Parathyroid adenoma (tissue), 2 donors: Measurements from ENCODE around the gene CRB3.

Source experiments
- H2AFZ ChIP-seq: fragments of 300-600 bp; sonication (generic); one replicate; pipeline ENCODE4 v1.7.0; 2017; ENCODE audit warnings: antibody characterized with exemption, mild to moderate bottlenecking
- H3K27ac ChIP-seq: fragments of 300-600 bp; sonication (generic); one replicate; pipeline ENCODE4 v1.7.0; 2017
- H3K27me3 ChIP-seq: fragments of 300-600 bp; sonication (generic); one replicate; pipeline ENCODE4 v1.7.0; 2017; ENCODE audit warnings: low read length; ENCODE audit not compliant: control insufficient read depth, insufficient read depth
- H3K36me3 ChIP-seq: fragments of 300-600 bp; sonication (generic); one replicate; pipeline ENCODE4 v1.7.0; 2017; ENCODE audit warnings: low read length; ENCODE audit not compliant: control insufficient read depth, insufficient read depth
- H3K4me1 ChIP-seq: fragments of 300-600 bp; sonication (generic); one replicate; pipeline ENCODE4 v1.7.0; 2017; ENCODE audit warnings: control low read depth
- H3K4me2 ChIP-seq: fragments of 300-600 bp; sonication (generic); one replicate; pipeline ENCODE4 v1.7.0; 2017; ENCODE audit warnings: low read length
- H3K4me3 ChIP-seq: fragments of 300-600 bp; sonication (generic); one replicate; pipeline ENCODE4 v1.7.0; 2017; ENCODE audit warnings: low read depth, low read length
- H3K79me2 ChIP-seq: fragments of 300-600 bp; sonication (generic); one replicate; pipeline ENCODE4 v1.7.0; 2017; ENCODE audit warnings: control low read depth
- H3K9ac ChIP-seq: fragments of 300-600 bp; sonication (generic); one replicate; pipeline ENCODE4 v1.7.0; 2017; ENCODE audit warnings: mild to moderate bottlenecking
- H3K9me3 ChIP-seq: fragments of 300-600 bp; sonication (generic); one replicate; pipeline ENCODE4 v1.7.0; 2017; ENCODE audit warnings: low read length; ENCODE audit not compliant: control insufficient read depth
- CTCF ChIP-seq: fragments of 300-600 bp; sonication (generic); IDR thresholded peaks from one replicate; pipeline ENCODE4 v1.7.0; 2017; ENCODE audit warnings: antibody characterized with exemption, mild to moderate bottlenecking
- donor health status: primary hyperparathyroidism.

Gene CRB3

GRCh38 chr19:6498294-6499036 lies 34.4 kb downstream of the CRB3 start:
- Histone ChIP-seq H3K9me3 (no peaks in the 10 kb centered on the region), H3K27me3 (no peaks in the 10 kb centered on the region), H3K4me2 (no peak overlapping the region), H3K4me1 (no peaks in the 10 kb centered on the region), H3K36me3 (no peaks in the 10 kb centered on the region), H3K27ac (no peak overlapping the region), H3K4me3 (no peak overlapping the region), H2AFZ (no peak overlapping the region), H3K79me2 (no peaks in the 10 kb centered on the region), H3K9ac (no peak overlapping the region)
- no peak for TF ChIP-seq CTCF

DNA sequence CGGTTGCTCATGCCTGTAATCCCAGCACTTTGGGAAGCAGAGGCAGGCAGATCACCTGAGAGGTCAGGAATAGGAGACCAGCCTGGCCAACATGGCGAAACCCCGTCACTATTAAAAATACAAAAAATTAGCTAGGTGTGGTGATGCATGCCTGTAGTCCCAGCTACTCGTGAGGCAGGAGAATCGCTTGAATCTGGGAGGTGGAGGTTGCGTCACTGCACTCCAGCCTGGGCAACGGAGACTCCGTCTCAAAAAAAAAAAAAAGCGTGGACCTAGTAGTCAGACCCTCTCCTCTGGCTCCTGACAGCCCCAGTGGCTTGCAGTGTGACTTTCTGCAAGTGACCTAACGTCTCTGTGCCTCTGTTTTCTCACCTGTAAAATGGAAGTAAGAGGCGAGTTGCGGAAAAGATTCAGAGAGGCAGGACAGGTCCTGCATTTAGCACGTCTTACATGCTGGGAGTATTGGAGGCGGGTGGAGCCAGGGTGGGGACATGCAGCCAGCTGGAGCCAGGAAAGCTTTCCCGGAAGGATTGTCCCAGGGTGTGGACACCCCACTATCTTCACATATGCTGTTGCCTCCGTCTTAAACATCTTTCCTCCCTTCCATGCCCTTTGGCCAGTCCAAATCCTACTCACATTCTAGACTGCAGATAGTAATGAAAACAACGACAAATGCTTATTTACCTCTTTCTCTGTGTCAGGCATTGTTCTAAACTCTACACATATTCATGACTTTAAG lies 35.1 kb downstream of the CRB3 start:
- Histone ChIP-seq H3K27me3 (no peaks in the 10 kb centered on the region), H3K4me1 (no peaks in the 10 kb centered on the region), H3K27ac (no peak overlapping the region), H3K79me2 (no peaks in the 10 kb centered on the region), H3K9ac (no peak overlapping the region), H3K9me3 (no peaks in the 10 kb centered on the region), H3K4me2 (no peak overlapping the region), H3K4me3 (no peak overlapping the region), H2AFZ (no peak overlapping the region), H3K36me3 (no peaks in the 10 kb centered on the region)
- TF ChIP-seq CTCF = no peak

DNA sequence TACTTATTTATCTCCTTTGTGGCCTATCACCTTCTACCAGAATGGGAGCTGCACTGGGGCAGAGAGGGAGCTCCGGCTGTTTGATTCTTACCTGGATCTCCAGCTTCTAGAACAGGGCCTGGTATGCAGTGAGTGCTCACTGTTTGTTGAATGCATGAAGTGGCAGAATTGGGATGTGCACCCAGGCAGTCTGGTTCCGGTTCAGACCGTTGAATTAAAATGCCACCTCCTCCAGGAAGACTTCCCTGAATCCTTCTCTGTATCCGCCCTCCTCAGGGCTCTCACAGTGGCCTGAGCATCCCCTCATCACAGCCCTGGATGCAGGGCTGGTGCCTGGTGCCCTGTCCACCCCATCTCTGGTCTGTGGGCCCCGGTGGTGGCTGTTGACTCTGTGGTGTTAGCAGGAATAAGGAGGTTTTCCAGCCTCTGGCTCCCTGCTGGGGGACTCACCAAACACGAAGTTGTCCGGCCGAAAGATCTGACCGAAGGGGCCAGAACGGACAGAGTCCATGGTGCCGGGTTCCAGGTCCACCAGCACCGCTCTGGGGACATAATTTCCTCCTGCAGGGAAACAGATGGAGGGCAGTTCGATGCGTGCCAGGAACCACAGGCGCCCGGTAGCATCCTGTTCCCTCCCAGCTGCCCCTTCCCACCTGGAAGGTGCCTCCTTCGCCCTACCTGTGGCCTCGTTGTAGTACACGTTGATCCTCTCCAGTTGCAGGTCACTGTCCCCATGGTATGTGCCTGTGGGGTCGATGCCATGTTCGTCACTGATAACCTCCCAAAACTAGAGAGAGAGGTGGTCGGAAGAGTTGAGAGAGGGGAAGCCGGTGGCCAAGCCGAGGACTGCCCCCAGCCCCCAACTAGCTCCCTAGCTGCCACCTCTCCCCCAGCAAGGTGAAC lies 37.0 kb downstream of the CRB3 start:
- Histone ChIP-seq H3K9ac (no peak overlapping the region), H3K4me3 (no peak overlapping the region), H3K27ac (no peak overlapping the region), H3K4me1 (no peaks in the 10 kb centered on the region), H3K27me3 (no peaks in the 10 kb centered on the region), H3K36me3 (no peaks in the 10 kb centered on the region), H3K79me2 (no peaks in the 10 kb centered on the region), H3K4me2 (peak overlapping the region; percentile 83), H3K9me3 (no peaks in the 10 kb centered on the region), H2AFZ (no peak overlapping the region)
- TF ChIP-seq CTCF = no peak

DNA sequence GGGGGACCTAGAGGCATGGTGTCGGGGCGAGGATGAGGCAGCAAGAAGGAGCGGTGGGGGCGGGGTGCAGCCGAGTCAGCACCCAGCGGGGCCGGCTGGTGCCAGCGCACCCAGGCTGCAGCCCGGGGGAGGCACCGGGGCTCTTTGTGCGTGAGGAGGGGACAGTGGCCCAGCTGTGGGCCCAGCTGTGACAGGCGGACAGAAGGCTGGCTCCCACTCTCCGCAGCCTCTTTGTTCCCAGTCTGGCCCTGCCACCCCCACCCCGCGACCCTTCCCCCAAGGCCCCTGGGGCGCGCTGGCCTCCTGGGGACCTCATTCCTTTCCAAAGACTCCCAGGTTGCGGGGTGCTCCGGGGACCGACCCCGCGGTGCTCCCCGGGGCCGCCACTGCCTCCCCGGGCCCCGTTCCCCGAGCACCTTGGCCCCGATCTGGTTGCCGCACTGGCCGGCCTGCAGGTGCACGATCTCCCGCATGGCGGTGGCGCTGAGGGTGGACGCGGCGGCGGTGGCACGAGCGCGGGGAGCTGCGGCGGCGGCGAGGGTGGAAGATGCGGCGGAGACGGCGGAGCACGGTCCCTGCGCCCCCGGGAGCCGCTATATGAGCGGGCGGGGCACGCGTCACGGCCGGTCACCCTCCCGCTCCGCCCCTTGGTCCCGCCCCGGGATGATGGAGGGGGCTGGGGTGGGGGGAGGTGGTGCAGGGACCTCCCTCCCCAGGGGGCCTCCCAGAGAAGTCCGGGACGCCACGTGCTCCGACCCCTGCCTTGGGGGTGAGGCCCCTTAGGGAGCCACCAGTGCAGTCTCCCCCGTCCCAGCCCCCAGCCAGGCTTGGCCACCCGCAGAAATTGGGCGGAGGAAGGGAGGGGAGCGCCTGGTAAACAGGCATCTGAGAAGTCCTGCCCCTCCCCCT lies 37.9 kb downstream of the CRB3 start, which contains the start of gene TUBB4A:
TSS of gene TUBB4A (minus strand) at position 570 of the 909 bp plus-strand sequence. CDS start at position 473, 97 bp downstream.
- peak within 1 kb of the TSS; percentile 76 for H2AFZ ChIP-seq
- no peaks in the 10 kb centered on the region for H3K27me3 ChIP-seq
- no peaks in the 10 kb centered on the region for H3K36me3 ChIP-seq
- no peaks in the 10 kb centered on the region for H3K4me1 ChIP-seq
- H3K4me3 ChIP-seq = peak within 1 kb of the TSS; percentile 40
- no peaks in the 10 kb centered on the region for H3K9me3 ChIP-seq
- H3K4me2 ChIP-seq = peak within 1 kb of the TSS; percentile 83
- no peak within 1 kb of the TSS for H3K9ac ChIP-seq
- TF ChIP-seq CTCF = no peak
- H3K79me2 ChIP-seq = no peaks in the 10 kb centered on the region
- H3K27ac ChIP-seq = no peak within 1 kb of the TSS
